ENCODE data around the gene VHLL.

Gene VHLL

DNA sequence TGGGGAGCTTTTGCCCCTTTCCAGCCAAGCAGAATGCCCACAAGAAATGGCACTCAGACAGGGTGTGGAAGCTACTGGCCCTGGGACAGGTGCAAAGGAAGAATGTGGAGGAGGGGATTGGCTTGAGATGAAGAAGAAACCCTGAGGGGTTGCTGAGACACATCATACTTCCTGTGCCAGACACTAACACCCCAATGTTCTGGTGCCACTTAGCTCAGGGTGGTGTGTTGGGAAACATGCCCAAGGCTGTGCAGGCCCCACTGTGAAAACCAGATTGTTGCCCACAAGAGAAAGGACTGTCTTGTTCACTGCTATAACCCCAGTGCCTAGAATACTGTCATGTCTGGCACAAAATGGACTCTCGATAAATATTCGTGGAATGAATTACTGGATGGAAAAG is 41.4 kb downstream of the VHLL start:
- DNase-seq (ENCODE audit: low spot score) = no peak

DNA sequence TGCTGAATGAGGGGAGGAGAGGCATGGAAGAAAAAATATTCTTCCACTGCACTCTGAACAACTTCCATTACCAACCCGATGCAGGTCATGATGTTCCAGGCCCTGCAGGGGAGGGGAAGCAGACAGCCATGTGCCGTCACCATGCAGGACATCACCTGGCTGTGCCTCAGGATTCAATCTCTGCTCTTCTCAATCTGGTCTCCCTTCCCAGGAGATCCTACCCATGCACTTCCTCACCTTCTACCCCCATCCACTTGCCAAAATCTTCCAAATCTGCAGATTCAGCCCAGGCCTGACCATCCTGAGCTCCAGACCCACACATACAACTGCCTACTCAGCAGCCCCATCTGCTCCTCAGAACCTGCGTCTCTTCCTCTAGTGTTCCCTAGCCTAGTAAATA is 45.5 kb downstream of the VHLL start:
- no peak for DNase-seq (ENCODE audit: low spot score)

DNA sequence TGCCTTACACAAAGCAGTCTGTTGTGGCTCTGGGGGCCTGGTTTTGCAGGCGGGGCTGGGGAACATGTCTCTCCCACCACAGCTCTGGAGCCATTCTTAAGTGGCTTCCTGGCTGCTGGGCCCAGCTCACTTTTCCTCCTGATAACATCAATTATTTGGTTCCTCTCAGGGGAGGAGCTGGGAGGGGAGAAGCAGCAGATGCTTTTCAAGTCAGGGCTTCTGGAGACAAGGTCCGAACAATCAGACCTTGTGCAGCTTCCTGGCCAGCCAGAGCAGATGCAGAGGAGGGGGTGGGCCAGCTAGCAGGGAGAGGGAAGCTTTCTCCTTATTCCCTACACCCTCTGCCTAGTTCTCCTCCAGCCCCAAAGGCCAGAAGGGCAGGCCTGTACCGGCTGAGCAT is 47.6 kb downstream of the VHLL start:
- DNase-seq (ENCODE audit: low spot score) = no peak

DNA sequence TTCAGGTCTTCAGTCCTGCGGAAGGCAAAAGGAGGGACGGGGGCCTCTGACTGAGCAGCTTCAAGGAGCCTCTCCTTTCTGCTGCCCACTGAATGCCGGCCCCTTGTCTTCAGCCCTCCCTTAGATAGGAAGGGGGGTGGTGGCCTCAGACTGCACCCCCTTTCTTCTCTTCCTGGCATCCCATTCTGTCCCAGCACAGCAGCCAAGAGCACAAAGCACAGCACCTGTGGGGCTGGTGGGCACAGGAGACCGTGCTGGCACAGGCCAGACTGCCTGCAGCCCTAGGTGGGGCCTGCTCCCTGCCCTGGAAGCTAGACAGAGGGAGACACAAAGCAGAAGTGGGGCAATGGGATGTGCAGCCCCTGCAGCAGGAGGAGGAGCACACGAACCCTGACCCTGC is 49.5 kb downstream of the VHLL start:
- DNase-seq (ENCODE audit: low spot score) = no peak
